Measurements from ENCODE around the gene ZCCHC8.

- TF ChIP-seq CTCF (IDR thresholded peaks at IDR 0.05; ENCODE audit: extremely low read depth in 1 of 2, insufficient read depth in 1 of 2, low read depth in 1 of 2, low read length in 2 of 2): no peak
- no peak for TF ChIP-seq POLR2AphosphoS5 (IDR thresholded peaks at IDR 0.05; ENCODE audit: insufficient read depth, low read depth, low read length)
- TF ChIP-seq JUN (IDR thresholded peaks at IDR 0.05; ENCODE audit: borderline replicate concordance, insufficient read depth, insufficient read length, low read depth): no peak
- TF ChIP-seq POLR2A (IDR thresholded peaks at IDR 0.05; ENCODE audit: low read depth, low read length): no peak
Measured at GRCh38 chr12:122480753-122481152, 20.0 kb downstream of the ZCCHC8 start.
